Ovary (tissue), 3 donors: ENCODE data around the gene ENSA.
"Not testable (repeated sequence)": the region's sequence is repeated elsewhere in the genome, so short reads cannot be mapped to it uniquely, and the experiment has no call there.

Experiments used
- POLR2A ChIP-seq: fragments of 450-650 bp; IDR thresholded peaks from one replicate; pipeline ENCODE4 v1.6.1; 2017; ENCODE audit warnings: antibody characterized with exemption, mild to moderate bottlenecking, moderate library complexity
- TF ChIP-seq, protein P1 (sequence below), 3 donors: fragments of 450-650 bp in 2 of 3; fragments of 200-600 bp in 1 of 3; IDR thresholded peaks; one replicate each; pipeline versions ENCODE4 v1.5.1 to v1.8.0; 2016 to 2022; ENCODE audit warnings: antibody characterized with exemption in 3 of 3, mild to moderate bottlenecking in 1 of 3
- donor health status: DM: no; HTN: no; CAD: no.

- not testable (repeated sequence) for TF ChIP-seq POLR2A
- TF ChIP-seq, protein P1, sequence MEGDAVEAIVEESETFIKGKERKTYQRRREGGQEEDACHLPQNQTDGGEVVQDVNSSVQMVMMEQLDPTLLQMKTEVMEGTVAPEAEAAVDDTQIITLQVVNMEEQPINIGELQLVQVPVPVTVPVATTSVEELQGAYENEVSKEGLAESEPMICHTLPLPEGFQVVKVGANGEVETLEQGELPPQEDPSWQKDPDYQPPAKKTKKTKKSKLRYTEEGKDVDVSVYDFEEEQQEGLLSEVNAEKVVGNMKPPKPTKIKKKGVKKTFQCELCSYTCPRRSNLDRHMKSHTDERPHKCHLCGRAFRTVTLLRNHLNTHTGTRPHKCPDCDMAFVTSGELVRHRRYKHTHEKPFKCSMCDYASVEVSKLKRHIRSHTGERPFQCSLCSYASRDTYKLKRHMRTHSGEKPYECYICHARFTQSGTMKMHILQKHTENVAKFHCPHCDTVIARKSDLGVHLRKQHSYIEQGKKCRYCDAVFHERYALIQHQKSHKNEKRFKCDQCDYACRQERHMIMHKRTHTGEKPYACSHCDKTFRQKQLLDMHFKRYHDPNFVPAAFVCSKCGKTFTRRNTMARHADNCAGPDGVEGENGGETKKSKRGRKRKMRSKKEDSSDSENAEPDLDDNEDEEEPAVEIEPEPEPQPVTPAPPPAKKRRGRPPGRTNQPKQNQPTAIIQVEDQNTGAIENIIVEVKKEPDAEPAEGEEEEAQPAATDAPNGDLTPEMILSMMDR (IDR thresholded peaks at IDR 0.05) = not testable (repeated sequence)
Measured at GRCh38 chr1:150624546-150624945, 4.9 kb downstream of the ENSA start.
